CD4-positive, alpha-beta T cell (primary cell): Measurements from ENCODE around the gene OPN4. TPM values are rescaled to one million over a fixed set of nuclear protein-coding genes. Genes with fewer than 3 reads are reported as not detected.

Experiments
- ATAC-seq: fragments of 200-7000 bp; cut with Tn5 transposase; one replicate; pipeline ENCODE4 v1.10.0; 2022; ENCODE audit warnings: mild to moderate bottlenecking; ENCODE audit not compliant: poor library complexity
- CTCF ChIA-PET: fragments of 350-600 bp; sonication (Branson Sonifier 250); formaldehyde crosslinking; loops from one replicate; lab custom pipeline; 2021; ENCODE audit warnings: antibody characterized with exemption, inconsistent platforms; lab: Charles Lee
- POLR2A ChIA-PET: fragments of 350-600 bp; sonication (Branson Sonifier 250); formaldehyde crosslinking; loops from one replicate; lab custom pipeline; 2021; ENCODE audit warnings: antibody characterized with exemption, inconsistent platforms; lab: Charles Lee
- DNase-seq, 14 experiments: peaks; one replicate each; pipeline ENCODE4 v3.0.0-alpha.2; 2013 to 2020; ENCODE audit warnings: mixed read lengths in 2 of 14
- H3K27ac ChIP-seq, 2 donors: one replicate each; pipeline versions ENCODE4 v1.5.1 to v1.7.0; 2013; ENCODE audit warnings: low read length in 2 of 2, low read depth in 1 of 2, mild to moderate bottlenecking in 1 of 2
- H3K27me3 ChIP-seq, 2 experiments: 1 replicate in 1 of 2; 2 replicates in 1 of 2; pipeline versions ENCODE4 v1.6.1 to v1.7.0; 2013; ENCODE audit warnings: low read length in 2 of 2, control low read depth in 1 of 2, mild to moderate bottlenecking in 1 of 2, moderate library complexity in 1 of 2; ENCODE audit not compliant: insufficient read depth in 2 of 2, control insufficient read depth in 1 of 2
- H3K36me3 ChIP-seq: one replicate; pipeline ENCODE4 v1.6.1; 2013; ENCODE audit warnings: low read length, control low read depth; ENCODE audit not compliant: insufficient read depth
- H3K4me1 ChIP-seq: one replicate; pipeline ENCODE4 v1.6.1; 2013; ENCODE audit warnings: low read length, control low read depth; ENCODE audit not compliant: insufficient read depth
- H3K4me3 ChIP-seq: one replicate; pipeline ENCODE4 v1.5.1; 2013; ENCODE audit warnings: mild to moderate bottlenecking, low read length, moderate library complexity
- H3K9me3 ChIP-seq, 2 experiments: 1 replicate in 1 of 2; 2 replicates in 1 of 2; pipeline versions ENCODE4 v1.6.1 to v1.7.0; 2013; ENCODE audit warnings: low read length in 2 of 2, mild to moderate bottlenecking in 2 of 2, control low read depth in 1 of 2, moderate library complexity in 1 of 2; ENCODE audit not compliant: control insufficient read depth in 1 of 2, insufficient read depth in 1 of 2
- H3K27ac Mint-ChIP-seq: one replicate; pipeline ENCODE4 v1.8.0; 2020; ENCODE audit warnings: mixed read lengths
- H3K27me3 Mint-ChIP-seq: one replicate; pipeline ENCODE4 v1.8.0; 2021; ENCODE audit warnings: mixed read lengths
- H3K36me3 Mint-ChIP-seq: one replicate; pipeline ENCODE4 v1.8.0; 2021; ENCODE audit warnings: low read depth, mixed read lengths
- H3K4me1 Mint-ChIP-seq: one replicate; pipeline ENCODE4 v1.8.0; 2021; ENCODE audit warnings: low read depth, mixed read lengths
- H3K4me3 Mint-ChIP-seq: one replicate; pipeline ENCODE4 v1.8.0; 2020; ENCODE audit warnings: mild to moderate bottlenecking, mixed read lengths
- H3K9me3 Mint-ChIP-seq: one replicate; pipeline ENCODE4 v1.8.0; 2020; ENCODE audit warnings: mixed read lengths
- intact Hi-C, 2 experiments: fragments of 100-400 bp; cut with DNase I in 1 of 2; cut with micrococcal nuclease in 1 of 2; formaldehyde crosslinking; loops; one replicate each; pipeline versions ENCODE4 v1.15.1 to v1.9.0; 2023 to 2025; cut with DNase I, micrococcal nuclease
- total RNA-seq, 174 experiments: library from RNA in 2 of 174; stranded (reverse) in 2 of 174; gene quantifications; one replicate each; pipeline ENCODE4 v1.2.3 and lab custom pipeline; 2021 to 2026
- TF ChIP-seq, protein P1 (sequence below): fragments of 200-600 bp; IDR thresholded peaks from one replicate; pipeline ENCODE4 v1.8.0; 2022; ENCODE audit warnings: antibody characterized with exemption, mild to moderate bottlenecking

The OPN4 gene
- total RNA-seq, 2 experiments from 2014 or later = not detected

DNA sequence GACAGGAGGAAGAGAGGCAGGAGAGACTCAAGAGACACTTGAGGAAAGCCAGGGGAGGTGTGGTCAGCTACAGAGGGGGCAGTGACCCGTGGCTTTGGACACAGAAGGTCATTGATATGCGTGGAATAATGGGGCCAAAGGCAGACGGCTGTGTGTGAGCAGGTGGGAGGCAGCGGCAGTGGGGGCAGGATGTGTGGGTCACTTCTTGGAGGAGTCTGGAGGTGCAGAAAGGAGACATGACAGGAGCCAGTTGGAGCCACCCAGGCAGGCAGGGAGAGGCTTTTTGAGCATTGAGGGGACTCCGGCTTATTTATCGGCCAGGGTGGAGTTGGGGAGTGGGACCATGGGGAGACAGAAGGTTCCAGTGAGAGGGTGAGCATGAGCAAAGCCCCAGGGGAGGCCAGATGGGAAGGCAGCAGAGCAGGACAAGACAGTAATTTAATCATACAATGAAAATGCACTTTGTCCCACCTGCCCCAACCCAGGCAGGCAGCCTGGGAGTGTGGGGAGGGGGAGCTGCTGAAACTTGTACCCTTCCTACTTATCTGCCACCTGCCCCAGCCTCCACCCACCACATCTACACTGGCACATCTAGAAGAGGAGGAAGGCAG, 19.0 kb downstream of the OPN4 start:
- intact Hi-C loops = no loop called here
- DNase-seq (no peak), ATAC-seq (no peak)
- Mint-ChIP-seq H3K27me3 (no peaks in the 10 kb centered on the region), H3K9me3 (no peaks in the 10 kb centered on the region), H3K27ac (no peak overlapping the region), H3K36me3 (no peaks in the 10 kb centered on the region), H3K4me1 (no peaks in the 10 kb centered on the region), H3K4me3 (no peak overlapping the region)
- CTCF ChIA-PET = no interaction called here
- Histone ChIP-seq H3K4me3 (no peak overlapping the region), H3K4me1 (no peaks in the 10 kb centered on the region), H3K27me3 (no peaks in the 10 kb centered on the region), H3K27ac (no peak overlapping the region), H3K36me3 (no peaks in the 10 kb centered on the region), H3K9me3 (no peaks in the 10 kb centered on the region)
- POLR2A ChIA-PET = no interaction called here
- TF ChIP-seq, protein P1, sequence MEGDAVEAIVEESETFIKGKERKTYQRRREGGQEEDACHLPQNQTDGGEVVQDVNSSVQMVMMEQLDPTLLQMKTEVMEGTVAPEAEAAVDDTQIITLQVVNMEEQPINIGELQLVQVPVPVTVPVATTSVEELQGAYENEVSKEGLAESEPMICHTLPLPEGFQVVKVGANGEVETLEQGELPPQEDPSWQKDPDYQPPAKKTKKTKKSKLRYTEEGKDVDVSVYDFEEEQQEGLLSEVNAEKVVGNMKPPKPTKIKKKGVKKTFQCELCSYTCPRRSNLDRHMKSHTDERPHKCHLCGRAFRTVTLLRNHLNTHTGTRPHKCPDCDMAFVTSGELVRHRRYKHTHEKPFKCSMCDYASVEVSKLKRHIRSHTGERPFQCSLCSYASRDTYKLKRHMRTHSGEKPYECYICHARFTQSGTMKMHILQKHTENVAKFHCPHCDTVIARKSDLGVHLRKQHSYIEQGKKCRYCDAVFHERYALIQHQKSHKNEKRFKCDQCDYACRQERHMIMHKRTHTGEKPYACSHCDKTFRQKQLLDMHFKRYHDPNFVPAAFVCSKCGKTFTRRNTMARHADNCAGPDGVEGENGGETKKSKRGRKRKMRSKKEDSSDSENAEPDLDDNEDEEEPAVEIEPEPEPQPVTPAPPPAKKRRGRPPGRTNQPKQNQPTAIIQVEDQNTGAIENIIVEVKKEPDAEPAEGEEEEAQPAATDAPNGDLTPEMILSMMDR = no peak

DNA sequence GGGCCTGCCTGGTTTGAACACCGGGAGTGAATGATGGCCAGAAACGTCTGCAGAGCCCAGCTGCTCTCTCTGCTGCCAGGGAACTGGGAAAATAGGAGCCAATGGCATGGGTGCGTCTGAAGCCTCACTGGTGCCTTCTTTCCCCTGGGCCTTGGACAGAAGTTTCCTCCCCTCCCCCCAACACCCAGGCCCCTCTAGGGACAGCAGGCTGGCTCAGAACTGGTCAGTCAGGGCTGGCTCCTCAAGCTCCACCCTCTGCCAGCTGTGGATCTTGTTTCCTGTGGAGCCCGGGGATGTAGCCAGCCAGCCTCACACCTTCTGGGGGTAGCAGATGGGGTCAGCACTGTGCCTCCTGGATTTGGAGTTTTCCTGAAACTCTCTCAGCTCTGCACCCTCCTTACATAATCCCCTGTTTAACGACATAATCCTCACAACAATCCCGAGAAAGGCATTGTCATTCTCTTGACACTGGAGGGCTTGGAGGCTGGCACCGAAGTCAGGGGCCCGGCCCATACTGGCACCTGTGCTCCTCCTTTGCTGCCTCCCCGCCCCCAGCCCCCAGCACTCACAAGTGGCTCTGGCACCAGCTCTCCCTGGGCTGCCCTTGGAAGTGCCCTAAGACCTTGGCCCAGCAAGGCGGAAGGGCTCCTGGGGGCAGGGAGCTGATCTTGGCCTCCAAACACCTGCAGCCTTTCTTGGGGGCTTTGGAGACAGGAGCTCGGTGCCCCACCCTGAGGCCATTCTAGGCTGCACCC, 19.7 kb downstream of the OPN4 start:
- no peaks in the 10 kb centered on the region for H3K9me3 Mint-ChIP-seq
- no peak overlapping the region for H3K4me3 Mint-ChIP-seq
- ATAC-seq (no peak), DNase-seq (no peak)
- no peak overlapping the region for H3K27ac Mint-ChIP-seq
- Histone ChIP-seq H3K9me3 (no peaks in the 10 kb centered on the region), H3K36me3 (no peaks in the 10 kb centered on the region), H3K27ac (no peak overlapping the region), H3K27me3 (no peaks in the 10 kb centered on the region), H3K4me1 (no peaks in the 10 kb centered on the region), H3K4me3 (no peak overlapping the region)
- ChIA-PET POLR2A (no interaction called here), CTCF (no interaction called here)
- H3K27me3 Mint-ChIP-seq = no peaks in the 10 kb centered on the region
- no peaks in the 10 kb centered on the region for H3K4me1 Mint-ChIP-seq
- H3K36me3 Mint-ChIP-seq = no peaks in the 10 kb centered on the region
- intact Hi-C loops = no loop called here
- TF ChIP-seq, protein P1 = no peak

DNA sequence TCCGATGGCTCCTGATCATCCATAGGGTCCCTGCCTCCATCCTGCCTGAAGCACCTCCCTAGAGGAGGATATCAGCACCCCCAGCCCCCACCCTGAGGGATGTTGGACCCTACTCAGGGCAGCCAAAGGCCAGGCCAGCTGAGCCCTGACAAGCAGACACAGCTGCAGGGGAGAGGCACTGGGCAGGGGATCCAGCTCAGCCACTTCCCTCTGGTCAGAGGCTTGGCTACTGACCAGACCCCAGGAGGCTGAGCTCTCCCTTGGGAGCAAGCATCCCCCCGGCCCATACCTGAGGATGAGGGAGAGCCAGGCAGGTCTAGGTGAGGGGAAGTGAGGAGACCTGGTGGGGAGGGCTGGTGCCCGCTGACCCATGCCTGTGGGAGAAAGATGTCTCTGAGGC, 20.6 kb downstream of the OPN4 start:
- no peaks in the 10 kb centered on the region for H3K9me3 ChIP-seq
- no peak for ATAC-seq

More for the DNA sequence above, 20.6 kb downstream of the OPN4 start:
- Histone ChIP-seq H3K27me3 (no peaks in the 10 kb centered on the region), H3K4me3 (no peak overlapping the region), H3K36me3 (no peaks in the 10 kb centered on the region), H3K4me1 (no peaks in the 10 kb centered on the region), H3K27ac (no peak overlapping the region)
- Mint-ChIP-seq H3K9me3 (no peaks in the 10 kb centered on the region), H3K27me3 (no peaks in the 10 kb centered on the region), H3K36me3 (no peaks in the 10 kb centered on the region), H3K4me1 (no peaks in the 10 kb centered on the region), H3K4me3 (no peak overlapping the region), H3K27ac (no peak overlapping the region)
- POLR2A ChIA-PET = no interaction called here
- CTCF ChIA-PET = no interaction called here
- intact Hi-C loops = no loop called here
- TF ChIP-seq, protein P1 = no peak
- no peak for DNase-seq
